HG03175 (cell line): ENCODE results near the gene ABTB1.
"Not testable (repeated sequence)": the region's sequence is repeated elsewhere in the genome, so short reads cannot be mapped to it uniquely, and the experiment has no call there.

Source experiments
- ATAC-seq: cut with Tn5 transposase; IDR thresholded peaks from one replicate; pipeline ENCODE4 v1.9.1; 2021; ENCODE audit warnings: mild to moderate bottlenecking, moderate library complexity; ENCODE audit not compliant: unreplicated experiment

Gene ABTB1

DNA sequence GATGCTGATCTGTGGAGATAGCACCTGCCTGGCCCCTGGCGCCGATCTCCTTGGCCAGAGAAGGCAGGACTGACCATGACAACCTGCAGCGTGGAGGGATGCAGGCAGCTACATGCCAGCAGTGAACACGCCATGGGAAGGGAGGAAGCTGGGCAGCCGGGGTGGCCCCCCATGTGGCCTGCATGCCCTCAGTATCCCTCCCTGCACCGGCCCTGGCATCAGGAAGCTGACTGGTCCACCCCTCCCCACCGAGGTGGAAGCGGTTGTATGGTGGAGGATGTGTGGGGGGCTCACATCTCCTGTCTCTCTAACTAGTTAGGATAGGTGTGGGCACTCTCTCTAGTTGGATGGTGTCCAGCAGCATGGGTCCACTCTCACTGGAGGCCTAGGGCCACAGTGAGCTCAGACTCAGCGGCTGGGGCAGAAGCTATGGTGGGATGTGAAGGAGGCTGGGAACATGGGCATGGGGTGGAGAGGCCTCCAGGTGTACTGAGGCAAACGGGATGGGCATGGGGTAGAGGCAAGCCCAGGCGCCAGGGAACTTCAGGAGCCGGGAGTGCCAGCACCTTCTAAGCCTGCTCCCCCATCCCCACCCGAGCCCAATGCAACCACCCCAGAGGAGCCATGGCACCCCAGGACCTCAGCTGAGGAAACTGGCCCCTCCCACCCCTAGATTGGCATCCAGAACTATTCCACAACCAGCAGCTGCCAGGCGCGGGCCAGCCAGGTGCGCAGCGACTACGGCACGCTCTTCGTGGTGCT lies 1.8 kb upstream of the ABTB1 start:
- ATAC-seq, result no peak

DNA sequence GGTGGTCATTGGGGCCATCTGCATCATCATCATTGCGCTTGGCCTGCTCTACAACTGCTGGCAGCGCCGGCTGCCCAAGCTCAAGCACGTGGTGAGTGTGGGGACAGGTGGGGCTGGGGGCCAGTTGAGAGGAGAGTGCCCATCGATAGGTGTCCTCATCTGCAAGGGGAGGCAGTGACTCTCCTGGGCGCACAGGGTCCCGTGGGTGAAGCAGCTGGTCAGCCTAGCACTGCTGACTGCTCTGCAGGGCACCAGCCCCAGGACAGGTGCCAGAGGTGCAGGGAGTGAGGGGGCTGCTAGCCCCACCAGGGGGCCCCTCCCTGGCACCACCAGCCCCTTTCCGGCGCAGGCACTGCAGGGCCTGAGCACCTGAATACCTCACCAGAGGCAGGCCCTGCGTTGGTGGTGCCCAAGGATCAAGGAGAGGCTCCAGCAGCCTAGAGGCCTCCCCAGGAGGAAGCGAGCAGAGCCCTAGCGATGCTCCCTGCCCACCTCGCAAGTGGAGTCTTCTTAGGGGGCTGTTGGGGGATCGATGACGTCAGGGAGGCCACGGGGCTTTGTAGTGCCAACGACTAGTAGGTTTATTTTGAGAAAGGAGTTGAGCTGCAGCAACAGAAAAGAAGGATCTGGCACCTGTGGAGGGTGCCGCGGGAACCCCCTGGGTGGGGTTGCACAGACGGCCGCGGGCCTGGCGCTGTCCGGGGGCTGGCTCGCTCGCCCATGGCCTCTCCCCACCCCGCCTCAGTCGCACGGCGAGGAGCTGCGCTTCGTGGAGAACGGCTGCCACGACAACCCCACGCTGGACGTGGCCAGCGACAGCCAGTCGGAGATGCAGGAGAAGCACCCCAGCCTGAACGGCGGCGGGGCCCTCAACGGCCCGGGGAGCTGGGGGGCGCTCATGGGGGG lies 976 bp upstream of the ABTB1 start:
- ATAC-seq, result peak; percentile 14

GRCh38 chr3:127673191-127674100 lies 694 bp downstream of the ABTB1 start:
- ATAC-seq, result peak; percentile 37

- no peak for ATAC-seq
These were observed 1.5 kb downstream of the ABTB1 start for GRCh38 chr3:127674101-127674721.

- no peak for ATAC-seq
These were observed 2.0 kb downstream of the ABTB1 start for GRCh38 chr3:127674790-127675189.

GRCh38 chr3:127675651-127676391 lies 3.1 kb downstream of the ABTB1 start:
- ATAC-seq, result no peak

DNA sequence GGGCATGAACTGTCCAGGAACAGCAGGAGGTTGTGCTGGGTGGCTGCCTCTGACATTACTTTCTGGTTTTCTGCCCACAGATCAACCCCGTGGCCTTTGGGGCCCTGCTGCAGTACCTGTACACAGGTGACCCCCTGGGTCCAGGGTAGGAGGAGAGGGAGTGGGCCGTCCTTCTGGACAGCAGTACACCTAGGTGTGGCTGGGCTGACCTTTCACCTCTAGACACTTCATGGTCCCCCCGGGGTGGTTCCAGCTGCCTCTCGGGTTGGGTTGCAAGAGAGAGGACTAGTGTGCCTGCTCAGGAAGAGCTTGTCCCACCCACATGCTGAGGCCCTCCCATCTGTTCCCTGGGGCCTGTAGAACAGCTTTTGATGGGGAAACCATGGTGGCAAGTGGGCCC lies 3.7 kb downstream of the ABTB1 start:
- no peak for ATAC-seq

- ATAC-seq, result no peak
These were observed 4.2 kb downstream of the ABTB1 start for GRCh38 chr3:127676921-127677351.

GRCh38 chr3:127677541-127678314 lies 5.0 kb downstream of the ABTB1 start:
- ATAC-seq, result no peak

DNA sequence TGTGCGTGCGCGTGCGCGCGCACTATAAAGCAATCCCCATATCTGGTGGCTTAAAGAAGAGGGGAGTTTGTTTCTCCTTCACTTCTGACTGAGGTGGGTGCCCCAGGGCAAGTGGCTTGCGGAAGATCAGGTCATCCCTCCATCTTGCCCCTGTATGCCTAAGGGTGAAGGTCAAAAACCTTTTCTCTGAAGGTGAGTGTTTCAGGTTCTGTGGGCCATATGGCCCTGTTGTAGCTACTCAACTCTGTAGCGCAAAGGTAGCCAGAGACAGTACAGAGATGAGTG lies 5.5 kb downstream of the ABTB1 start:
- ATAC-seq, result no peak

- ATAC-seq, result no peak
These were observed 6.1 kb downstream of the ABTB1 start for GRCh38 chr3:127678611-127679533.

- no peak for ATAC-seq
These were observed 6.9 kb downstream of the ABTB1 start for GRCh38 chr3:127679534-127680145.

DNA sequence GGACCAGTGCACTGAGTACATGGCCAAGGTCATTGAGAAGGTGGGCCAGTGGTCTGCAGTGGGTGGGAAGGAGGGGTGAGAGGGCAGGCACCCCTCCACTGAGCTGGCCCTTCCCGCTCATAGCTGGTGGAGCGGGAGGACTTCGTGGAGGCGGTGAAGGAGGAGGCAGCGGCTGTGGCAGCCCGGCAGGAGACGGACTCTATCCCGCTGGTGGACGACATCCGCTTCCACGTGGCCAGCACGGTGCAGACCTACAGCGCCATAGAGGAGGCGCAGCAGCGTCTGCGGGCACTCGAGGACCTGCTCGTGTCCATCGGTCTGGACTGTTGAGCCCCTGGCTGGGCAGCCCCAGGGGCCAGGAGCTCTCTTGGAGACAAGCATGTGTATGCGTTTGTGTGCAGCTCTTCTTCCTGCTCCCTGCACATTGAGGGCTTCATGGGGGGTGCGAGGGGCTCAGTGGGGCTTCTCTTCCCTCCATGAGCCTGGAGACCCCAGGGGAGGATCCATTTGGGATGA lies 7.5 kb downstream of the ABTB1 start:
- ATAC-seq, result no peak

DNA sequence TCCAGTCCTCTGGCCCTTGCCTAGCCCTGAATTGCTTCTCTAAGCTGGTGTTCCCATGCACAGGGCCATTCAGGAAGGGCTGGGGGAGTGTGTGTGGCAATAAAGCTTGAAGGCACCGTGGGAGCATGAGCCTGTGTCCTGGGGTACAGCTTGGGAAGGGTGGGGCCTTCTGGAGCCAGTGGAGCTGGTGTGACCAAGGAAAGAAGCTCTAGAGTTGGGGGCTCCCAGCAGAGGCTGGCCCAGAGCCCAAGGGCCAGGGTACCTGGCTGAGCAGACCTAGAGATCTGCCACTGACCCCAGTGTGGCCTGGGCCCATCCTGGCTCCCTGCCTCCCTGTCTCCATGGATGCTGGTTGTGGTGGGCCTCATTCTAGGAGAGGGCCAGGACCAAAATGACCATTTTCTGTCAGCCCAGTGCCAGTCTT lies 8.1 kb downstream of the ABTB1 start:
- ATAC-seq, result no peak

DNA sequence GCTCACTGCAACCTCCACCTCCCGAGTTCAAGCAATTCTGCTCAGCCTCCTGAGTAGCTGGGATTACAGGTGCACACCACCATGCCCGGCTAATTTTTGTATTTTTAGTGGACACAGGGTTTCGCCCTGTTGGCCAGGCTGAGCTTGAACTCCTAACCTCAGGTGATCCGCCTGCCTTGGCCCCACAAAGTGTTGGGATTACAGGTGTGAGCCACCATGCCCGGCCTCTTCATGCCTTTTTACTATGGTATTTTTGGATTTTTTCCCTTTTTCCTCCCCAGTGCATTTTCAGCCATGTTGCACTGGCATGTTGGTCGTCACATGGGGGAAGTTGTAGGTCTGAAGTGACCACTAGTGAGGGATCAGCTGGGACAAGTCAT lies 9.4 kb downstream of the ABTB1 start:
- ATAC-seq, result not testable (repeated sequence)

DNA sequence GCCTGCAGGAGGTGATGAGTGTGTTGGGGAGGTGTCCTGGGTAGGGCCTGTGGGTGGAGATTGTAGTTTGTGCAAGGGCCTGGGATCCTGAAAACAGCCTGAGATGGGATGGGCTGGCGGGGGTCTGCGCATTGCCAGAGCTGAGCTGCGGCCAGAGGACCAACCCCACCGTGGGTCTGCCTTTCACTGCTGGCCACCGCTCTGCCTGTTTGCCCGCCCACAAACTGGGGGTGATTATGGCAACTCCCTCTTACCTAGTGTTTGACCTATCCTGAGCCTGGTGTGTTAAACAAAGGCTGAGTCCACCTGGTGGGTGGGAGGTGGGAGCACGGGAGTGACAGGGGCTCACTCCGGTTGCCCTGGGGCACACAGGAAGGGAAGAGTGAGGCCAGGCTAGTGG lies 9.8 kb downstream of the ABTB1 start:
- no peak for ATAC-seq

DNA sequence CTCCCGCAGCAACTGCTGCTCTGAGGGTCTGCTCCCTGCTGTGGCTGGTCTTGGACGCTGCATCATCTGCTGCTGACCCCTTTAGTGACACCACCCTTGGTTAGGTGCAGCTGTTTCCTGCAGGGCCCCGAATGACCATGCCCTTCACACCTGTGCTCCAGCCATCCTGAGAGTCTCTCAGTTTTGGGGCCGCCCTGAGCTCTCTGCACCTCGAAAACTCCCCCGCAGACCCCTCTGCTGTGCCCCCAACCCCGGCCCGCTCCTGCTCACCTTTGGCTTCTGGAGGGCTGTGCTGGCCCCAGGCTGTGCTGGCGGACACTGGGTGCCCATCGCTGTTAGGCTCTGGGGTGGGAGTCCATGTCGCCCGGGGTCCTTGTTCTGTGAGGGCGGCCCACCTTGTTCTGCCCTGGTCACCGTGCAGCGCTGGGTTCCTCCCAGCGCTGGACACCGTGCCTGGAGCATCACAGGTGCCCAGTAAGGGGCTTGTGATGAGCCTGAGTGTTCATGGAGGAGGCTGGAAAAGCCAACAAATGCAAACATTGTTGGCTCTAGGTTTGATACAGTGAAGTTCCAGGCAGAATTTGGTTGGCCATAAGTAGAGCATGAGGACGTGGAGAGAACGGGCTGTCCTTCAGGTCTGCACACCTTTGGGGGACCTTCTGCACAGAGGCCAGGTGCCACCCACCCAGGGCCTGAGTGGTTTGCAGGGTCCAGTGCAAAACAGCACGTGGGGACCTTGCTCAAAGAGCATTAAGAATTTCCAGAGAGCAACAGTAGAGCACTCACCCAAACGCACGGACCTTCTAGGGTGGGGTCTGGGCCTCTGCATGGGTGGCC lies 12.3 kb downstream of the ABTB1 start:
- ATAC-seq, result no peak
